Keratinocyte (primary cell): ENCODE data around the gene SRSF8. TPM values are rescaled to one million over a fixed set of nuclear protein-coding genes. Genes with fewer than 3 reads are reported as not detected.

Experiments used
- DNase-seq: peaks from one replicate; pipeline ENCODE4 v3.0.0-alpha.2; 2011; ENCODE audit warnings: low read depth, missing footprints, low spot score
- FAIRE-seq: peaks from 2 replicates; lab custom pipeline; 2011; peaks lifted over from hg19 to GRCh38; lab: Jason Lieb, UNC
- H2AFZ ChIP-seq: 2 replicates; pipeline ENCODE4 v1.6.0; 2012; ENCODE audit warnings: low read length, control low read depth, inconsistent platforms; ENCODE audit not compliant: control insufficient read depth
- H3K27ac ChIP-seq: 2 replicates; pipeline ENCODE4 v1.5.1; 2011; ENCODE audit warnings: low read length; ENCODE audit not compliant: control insufficient read depth, insufficient read depth
- H3K27me3 ChIP-seq: 3 replicates; pipeline ENCODE4 v1.6.0; 2011; ENCODE audit warnings: low read length; ENCODE audit not compliant: control insufficient read depth, insufficient read depth; ENCODE audit errors: extremely low read depth
- H3K36me3 ChIP-seq, 2 experiments: 2 replicates in 1 of 2; 3 replicates in 1 of 2; pipeline ENCODE4 v1.5.1; 2011; ENCODE audit warnings: low read length in 2 of 2, mild to moderate bottlenecking in 1 of 2; ENCODE audit not compliant: control insufficient read depth in 2 of 2, insufficient read depth in 2 of 2; ENCODE audit errors: extremely low read depth in 1 of 2
- H3K4me1 ChIP-seq: 3 replicates; pipeline ENCODE4 v1.5.1; 2011; ENCODE audit warnings: low read length; ENCODE audit not compliant: control insufficient read depth, insufficient read depth; ENCODE audit errors: extremely low read depth
- H3K4me2 ChIP-seq: 3 replicates; pipeline ENCODE4 v1.6.0; 2011; ENCODE audit warnings: low read depth, low read length; ENCODE audit not compliant: control insufficient read depth, insufficient read depth; ENCODE audit errors: extremely low read depth
- H3K4me3 ChIP-seq, 3 experiments: fragments of 200-600 bp in 1 of 3; sonication (generic) in 1 of 3; 2 replicates in 2 of 3; 3 replicates in 1 of 3; pipeline ENCODE4 v1.5.1; 2011 to 2016; ENCODE audit warnings: low read length in 3 of 3, mild to moderate bottlenecking in 3 of 3, control low read depth in 2 of 3, inconsistent platforms in 1 of 3, low read depth in 1 of 3, mixed read lengths in 1 of 3, mixed run types in 1 of 3, moderate library complexity in 1 of 3; ENCODE audit not compliant: control insufficient read depth in 2 of 3, insufficient read depth in 2 of 3; ENCODE audit errors: extremely low read depth in 1 of 3
- H3K79me2 ChIP-seq: 2 replicates; pipeline ENCODE4 v1.6.0; 2012; ENCODE audit warnings: low read length; ENCODE audit not compliant: control insufficient read depth, insufficient read depth
- H3K9ac ChIP-seq: 3 replicates; pipeline ENCODE4 v1.6.0; 2011; ENCODE audit warnings: low read length; ENCODE audit not compliant: control insufficient read depth, insufficient read depth; ENCODE audit errors: extremely low read depth
- H3K9me1 ChIP-seq: 3 replicates; pipeline ENCODE4 v1.6.0; 2011; ENCODE audit warnings: low read length; ENCODE audit not compliant: control insufficient read depth, insufficient read depth; ENCODE audit errors: extremely low read depth
- H3K9me3 ChIP-seq: 2 replicates; pipeline ENCODE4 v1.5.1; 2012; ENCODE audit warnings: low read depth, low read length; ENCODE audit not compliant: control insufficient read depth
- H4K20me1 ChIP-seq: 3 replicates; pipeline ENCODE4 v1.6.0; 2011; ENCODE audit warnings: low read length; ENCODE audit not compliant: control insufficient read depth, insufficient read depth; ENCODE audit errors: extremely low read depth
- EZH2 ChIP-seq: IDR thresholded peaks from one replicate; pipeline ENCODE4 v1.6.1; 2012; ENCODE audit warnings: inconsistent platforms, mild to moderate bottlenecking, low read length, moderate library complexity
- dilution Hi-C: fragments of 300-500 bp; cut with MboI; formaldehyde crosslinking; loops from one replicate; pipeline ENCODE4 v1.7.0; 2020; ENCODE audit warnings: low sequenced_read_pairs; ENCODE audit not compliant: extremely low pct_ligation_motif_present
- polyA plus RNA-seq, 5 experiments: library from polyadenylated mRNA; depleted of rRNA in 3 of 5; stranded (reverse) in 3 of 5; stranded (forward) in 1 of 5; unstranded in 1 of 5; fragments of >200 nt; gene quantifications; 1 replicate in 1 of 5; 2 replicates in 3 of 5; 3 replicates in 1 of 5; pipeline versions ENCODE4 v1.2.1 to v1.2.3, GENCODE V29; 2011 to 2012; ENCODE audit warnings: missing spikeins in 2 of 5, low read depth in 1 of 5, low replicate concordance in 1 of 5
- TF ChIP-seq, protein P1 (sequence below), 3 experiments: IDR thresholded peaks in 1 of 3; conservative IDR thresholded peaks in 1 of 3; optimal IDR thresholded peaks in 1 of 3; 2 replicates in 2 of 3; 3 replicates in 1 of 3; pipeline versions ENCODE3 to v1.5.1; 2011; ENCODE audit warnings: low read length in 3 of 3, mild to moderate bottlenecking in 3 of 3, moderate library complexity in 2 of 3, control low read depth in 1 of 3, inconsistent platforms in 1 of 3; ENCODE audit not compliant: insufficient read depth in 2 of 3; ENCODE audit errors: extremely low read depth in 1 of 3

Gene SRSF8
- polyA plus RNA-seq, 1 donor (not counting 4 experiments of a cell fraction or from before 2014, with no cell fraction given): 47.7 TPM

DNA sequence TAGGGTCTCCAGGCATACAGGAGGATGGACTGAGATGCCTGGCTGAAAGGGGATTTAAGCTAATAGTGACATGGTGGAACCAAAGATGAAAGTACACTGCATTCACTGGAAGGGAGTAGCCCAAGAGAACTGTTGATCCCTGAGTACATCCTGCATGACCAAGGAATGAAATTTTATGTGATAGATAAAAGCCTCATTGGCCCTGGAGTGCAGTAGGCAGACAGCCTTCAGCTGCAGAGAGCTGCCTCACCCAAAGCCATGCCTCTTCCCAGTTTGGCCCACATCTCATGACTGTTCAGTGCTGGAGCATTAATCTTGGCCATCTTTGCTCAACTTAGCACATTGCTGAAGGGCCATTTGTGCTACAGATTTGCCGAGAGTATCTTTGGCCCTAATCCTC lies 33.7 kb upstream of the SRSF8 start:
- DNase-seq (no peak), FAIRE-seq (no peak)
- no peaks in the 10 kb centered on the region for H4K20me1 ChIP-seq
- no peak overlapping the region for H3K9ac ChIP-seq
- H3K27me3 ChIP-seq: no peaks in the 10 kb centered on the region
- no peak overlapping the region for H3K4me2 ChIP-seq
- peaks cover 10% of the 10 kb centered on the region for H3K4me1 ChIP-seq
- no peak overlapping the region for H2AFZ ChIP-seq
- dilution Hi-C loops: no loop called here
- no peaks in the 10 kb centered on the region for H3K36me3 ChIP-seq
- no peaks in the 10 kb centered on the region for H3K79me2 ChIP-seq
- no peak overlapping the region for H3K27ac ChIP-seq
- TF ChIP-seq, protein P1, sequence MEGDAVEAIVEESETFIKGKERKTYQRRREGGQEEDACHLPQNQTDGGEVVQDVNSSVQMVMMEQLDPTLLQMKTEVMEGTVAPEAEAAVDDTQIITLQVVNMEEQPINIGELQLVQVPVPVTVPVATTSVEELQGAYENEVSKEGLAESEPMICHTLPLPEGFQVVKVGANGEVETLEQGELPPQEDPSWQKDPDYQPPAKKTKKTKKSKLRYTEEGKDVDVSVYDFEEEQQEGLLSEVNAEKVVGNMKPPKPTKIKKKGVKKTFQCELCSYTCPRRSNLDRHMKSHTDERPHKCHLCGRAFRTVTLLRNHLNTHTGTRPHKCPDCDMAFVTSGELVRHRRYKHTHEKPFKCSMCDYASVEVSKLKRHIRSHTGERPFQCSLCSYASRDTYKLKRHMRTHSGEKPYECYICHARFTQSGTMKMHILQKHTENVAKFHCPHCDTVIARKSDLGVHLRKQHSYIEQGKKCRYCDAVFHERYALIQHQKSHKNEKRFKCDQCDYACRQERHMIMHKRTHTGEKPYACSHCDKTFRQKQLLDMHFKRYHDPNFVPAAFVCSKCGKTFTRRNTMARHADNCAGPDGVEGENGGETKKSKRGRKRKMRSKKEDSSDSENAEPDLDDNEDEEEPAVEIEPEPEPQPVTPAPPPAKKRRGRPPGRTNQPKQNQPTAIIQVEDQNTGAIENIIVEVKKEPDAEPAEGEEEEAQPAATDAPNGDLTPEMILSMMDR (optimal IDR thresholded peaks at IDR 0.05 in 1 of 3, IDR thresholded peaks at IDR 0.05 in 1 of 3, conservative IDR thresholded peaks at IDR 0.05 in 1 of 3; ENCODE audit: extremely low read depth in 1 of 3, insufficient read depth in 2 of 3, low read length in 3 of 3): no peak
- TF ChIP-seq EZH2: no peak
- H3K9me1 ChIP-seq: no peaks in the 10 kb centered on the region
- no peaks in the 10 kb centered on the region for H3K9me3 ChIP-seq
- no peak overlapping the region for H3K4me3 ChIP-seq

DNA sequence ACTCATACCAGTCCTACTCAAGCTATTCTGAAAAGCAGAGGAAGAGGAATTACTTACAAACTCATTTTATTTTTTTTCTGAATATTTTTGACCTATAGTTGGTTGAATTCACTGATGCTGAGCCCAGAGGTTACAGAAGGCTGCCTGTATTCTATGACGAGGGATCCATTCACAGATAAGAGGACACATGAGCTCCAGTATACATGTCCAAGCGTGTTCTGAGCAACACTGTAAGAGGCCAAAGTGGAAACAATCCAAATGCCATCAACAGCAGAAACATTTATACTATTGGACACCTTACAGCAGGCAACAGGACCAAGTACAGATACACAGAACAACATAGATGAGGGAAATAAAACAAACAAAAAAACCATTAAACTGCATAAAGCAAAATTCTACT lies 31.4 kb upstream of the SRSF8 start:
- Histone ChIP-seq H3K27ac (no peak overlapping the region), H3K9me1 (no peaks in the 10 kb centered on the region), H2AFZ (no peak overlapping the region), H3K9me3 (no peaks in the 10 kb centered on the region), H3K4me2 (peak overlapping the region; percentile 18), H4K20me1 (no peaks in the 10 kb centered on the region), H3K27me3 (no peaks in the 10 kb centered on the region), H3K9ac (no peak overlapping the region), H3K36me3 (no peaks in the 10 kb centered on the region), H3K4me1 (peaks cover 10% of the 10 kb centered on the region), H3K4me3 (no peak overlapping the region), H3K79me2 (no peaks in the 10 kb centered on the region)
- TF ChIP-seq EZH2: no peak
- TF ChIP-seq, protein P1 (optimal IDR thresholded peaks at IDR 0.05 in 1 of 3, IDR thresholded peaks at IDR 0.05 in 1 of 3, conservative IDR thresholded peaks at IDR 0.05 in 1 of 3; ENCODE audit: extremely low read depth in 1 of 3, insufficient read depth in 2 of 3, low read length in 3 of 3): no peak
- FAIRE-seq (no peak), DNase-seq (peak; percentile 23)
- dilution Hi-C loops: no loop called here
